Spleen (tissue), 11 donors: ENCODE measurements around the gene TRIM54. TPM values are rescaled to one million over a fixed set of nuclear protein-coding genes. Genes with fewer than 3 reads are reported as not detected.

Experiments
- DNase-seq: peaks from one replicate; pipeline ENCODE4 v3.0.0-alpha.2; 2020
- H3K27ac ChIP-seq, 8 donors: fragments of 200-600 bp; sonication (generic) in 7 of 8; 1 replicate in 4 of 8; 2 replicates in 4 of 8; pipeline versions ENCODE4 v1.5.0 to v1.8.0; 2016 to 2021; ENCODE audit warnings: inconsistent platforms in 4 of 8, mild to moderate bottlenecking in 4 of 8, moderate library complexity in 1 of 8
- H3K27me3 ChIP-seq, 7 donors: fragments of 200-600 bp; sonication (generic) in 6 of 7; replicated peaks in 1 of 7; 1 replicate in 4 of 7; 2 replicates in 3 of 7; pipeline versions ENCODE4 v1.5.0 to v1.8.0; 2016 to 2021; ENCODE audit warnings: inconsistent platforms in 3 of 7, mild to moderate bottlenecking in 1 of 7
- H3K36me3 ChIP-seq, 6 donors: fragments of 200-600 bp; sonication (generic) in 5 of 6; 1 replicate in 4 of 6; 2 replicates in 2 of 6; pipeline versions ENCODE4 v1.5.0 to v1.8.0; 2016 to 2021; ENCODE audit warnings: inconsistent platforms in 2 of 6
- H3K4me1 ChIP-seq, 6 donors: fragments of 200-600 bp; sonication (generic) in 5 of 6; 1 replicate in 3 of 6; 2 replicates in 3 of 6; pipeline versions ENCODE4 v1.5.0 to v1.8.0; 2016 to 2021; ENCODE audit warnings: inconsistent platforms in 3 of 6
- H3K4me3 ChIP-seq, 8 donors: fragments of 200-600 bp; sonication (generic) in 7 of 8; 1 replicate in 4 of 8; 2 replicates in 4 of 8; pipeline versions ENCODE4 v1.5.0 to v1.8.0; 2016 to 2021; ENCODE audit warnings: inconsistent platforms in 4 of 8, mild to moderate bottlenecking in 4 of 8, moderate library complexity in 2 of 8
- H3K9me3 ChIP-seq, 8 donors: fragments of 200-600 bp; sonication (generic) in 7 of 8; 1 replicate in 4 of 8; 2 replicates in 4 of 8; pipeline versions ENCODE4 v1.5.0 to v1.8.0; 2016 to 2021; ENCODE audit warnings: inconsistent platforms in 4 of 8
- CTCF ChIP-seq, 11 experiments: fragments of 200-600 bp in 7 of 11; fragments of 450-650 bp in 4 of 11; sonication (generic) in 4 of 11; IDR thresholded peaks in 8 of 11; conservative IDR thresholded peaks in 3 of 11; 1 replicate in 7 of 11; 2 replicates in 4 of 11; pipeline versions ENCODE4 v1.4.0 to v1.8.0; 2016 to 2021; ENCODE audit warnings: antibody characterized with exemption in 11 of 11, inconsistent platforms in 4 of 11, mild to moderate bottlenecking in 1 of 11
- POLR2A ChIP-seq, 3 donors: fragments of 450-650 bp; IDR thresholded peaks; one replicate each; pipeline ENCODE4 v1.5.1; 2017; ENCODE audit warnings: antibody characterized with exemption in 3 of 3, mild to moderate bottlenecking in 1 of 3
- POLR2AphosphoS5 ChIP-seq, 3 donors: sonication (generic); formaldehyde crosslinking; IDR thresholded peaks; one replicate each; pipeline ENCODE4 v1.5.1; 2017; ENCODE audit warnings: antibody characterized with exemption in 3 of 3
- WGBS, 5 donors: extraction: QIAGEN DNeasy Blood & Tissue Kit in 3 of 5; methylation state at CpG; one replicate each; pipeline versions ENCODE4 v1.1.5 to v1.1.7; 2013 to 2018; 5-methylcytosine and 5-hydroxymethylcytosine counted together
- intact Hi-C: fragments of 100-400 bp; cut with DNase I; formaldehyde crosslinking; loops from one replicate; pipeline ENCODE4 v1.15.0; 2023; ENCODE audit warnings: low total_unique reads
- polyA plus RNA-seq, 3 donors: library from polyadenylated mRNA; stranded (reverse); fragments of 200-250 nt; gene quantifications; one replicate each; pipeline ENCODE4 v1.2.1, GENCODE V29; 2013
- total RNA-seq, 7 donors: library from RNA; depleted of rRNA in 3 of 7; stranded (reverse); fragments of >200 nt in 3 of 7; fragmentation: NEBNext Ultra II Directional in 4 of 7; extraction: Animal tissue kit (Norgen Biotek cat#: 25700) in 4 of 7; gene quantifications; one replicate each; pipeline versions ENCODE4 v1.1.0 to v1.2.1, GENCODE V29; 2016 to 2021
- donor health status: healthy with polysubstance abuse.
- donor health status: DM: no; HTN: no; CAD: no; lungs with moderate emphysema.
- donor health status: DM: no; HTN: no; CAD: no.
- donor health status: Bipolar disorder and iron deficiency.
- donor health status: healthy.
- donor health status: DM: no; HTN: no; CAD: no.
- donor health status: DM: yes; HTN: yes; CAD: no.

The TRIM54 gene
- total and polyA plus RNA-seq, 10 donors, result 0.22 to 3.1 (median 0.49) TPM; not detected in 1

GRCh38 chr2:27306136-27306535 lies 23.9 kb downstream of the TRIM54 start:
- 30 to 43% (median 37%) methylated on average over 19 to 26 of the region's 26 CpGs for WGBS, 5 donors
- TF ChIP-seq POLR2AphosphoS5 (IDR thresholded peaks at IDR 0.05), result no peak
- TF ChIP-seq POLR2A (IDR thresholded peaks at IDR 0.05), result no peak
- TF ChIP-seq CTCF (IDR thresholded peaks at IDR 0.05 in 8 of 11, conservative IDR thresholded peaks at IDR 0.05 in 3 of 11), result no peak
- peak; percentile 76 for DNase-seq
- Histone ChIP-seq H3K4me3 (peak overlapping the region in 5 of 8 donors; percentile 1 to 59 (median 9)), H3K27me3 (peaks cover 3 to 42% (median 32%) of the 10 kb centered on the region in 7 donors), H3K36me3 (peaks cover 0 to 32% (median 13%) of the 10 kb centered on the region in 6 donors), H3K9me3 (no peaks in the 10 kb centered on the region), H3K27ac (no peak overlapping the region), H3K4me1 (peaks cover 2 to 39% (median 25%) of the 10 kb centered on the region in 6 donors)
- intact Hi-C loops, result no loop called here

- Histone ChIP-seq H3K4me3 (peak overlapping the region in 5 of 8 donors; percentile 9 to 59 (median 15)), H3K4me1 (peaks cover 2 to 39% (median 25%) of the 10 kb centered on the region in 6 donors), H3K36me3 (peaks cover 0 to 38% (median 15%) of the 10 kb centered on the region in 6 donors), H3K27me3 (peaks cover 3 to 42% (median 32%) of the 10 kb centered on the region in 7 donors), H3K27ac (no peak overlapping the region), H3K9me3 (no peaks in the 10 kb centered on the region)
- 2 to 5% (median 3%) methylated on average over 18 to 51 of the region's 51 CpGs for WGBS, 5 donors
- intact Hi-C loops, result no loop called here
- TF ChIP-seq CTCF (IDR thresholded peaks at IDR 0.05 in 8 of 11, conservative IDR thresholded peaks at IDR 0.05 in 3 of 11) (no peak), POLR2AphosphoS5 (IDR thresholded peaks at IDR 0.05) (peak in 1 of 3 donors; percentile 22), POLR2A (IDR thresholded peaks at IDR 0.05) (no peak)
- peak; percentile 74 for DNase-seq
Measured at GRCh38 chr2:27306573-27307286, 24.5 kb downstream of the TRIM54 start.

- H3K9me3 ChIP-seq, result no peaks in the 10 kb centered on the region
- peaks cover 0 to 43% (median 20%) of the 10 kb centered on the region in 6 donors for H3K36me3 ChIP-seq
- peaks cover 2 to 39% (median 25%) of the 10 kb centered on the region in 6 donors for H3K4me1 ChIP-seq
- no peak overlapping the region for H3K27ac ChIP-seq
- whole genome bisulfite sequencing, 5 donors, result 12 to 16% (median 12%) methylated on average over 9 to 14 of the region's 14 CpGs
- TF ChIP-seq CTCF (IDR thresholded peaks at IDR 0.05 in 8 of 11, conservative IDR thresholded peaks at IDR 0.05 in 3 of 11) (no peak), POLR2A (IDR thresholded peaks at IDR 0.05) (no peak), POLR2AphosphoS5 (IDR thresholded peaks at IDR 0.05) (no peak)
- DNase-seq, result no peak
- intact Hi-C loops, result no loop called here
- peak overlapping the region in 3 of 8 donors; percentile 9 to 59 (median 15) for H3K4me3 ChIP-seq
- peaks cover 3 to 42% (median 32%) of the 10 kb centered on the region in 7 donors for H3K27me3 ChIP-seq
Measured at GRCh38 chr2:27307287-27307544, 25.0 kb downstream of the TRIM54 start.

- Histone ChIP-seq H3K4me3 (peak overlapping the region in 1 of 8 donors; percentile 59), H3K9me3 (no peaks in the 10 kb centered on the region), H3K4me1 (peaks cover 2 to 36% (median 25%) of the 10 kb centered on the region in 6 donors), H3K36me3 (peaks cover 0 to 49% (median 21%) of the 10 kb centered on the region in 6 donors), H3K27me3 (peaks cover 3 to 42% (median 32%) of the 10 kb centered on the region in 7 donors), H3K27ac (no peak overlapping the region)
- peak; percentile 66 for DNase-seq
- TF ChIP-seq POLR2A (IDR thresholded peaks at IDR 0.05), result no peak
- TF ChIP-seq POLR2AphosphoS5 (IDR thresholded peaks at IDR 0.05), result peak in 2 of 3 donors; percentile 11 to 48
- 13 to 42% (median 27%) methylated on average over 34 to 75 of the region's 75 CpGs for WGBS, 5 donors
- intact Hi-C loops, result no loop called here
Measured at GRCh38 chr2:27307545-27308358, 25.5 kb downstream of the TRIM54 start.
